Hypothalamus (tissue), 51 donors: ENCODE data around the gene OTOL1.
"Not testable (repeated sequence)": the region's sequence is repeated elsewhere in the genome, so short reads cannot be mapped to it uniquely, and the experiment has no call there.

Source experiments
- DNase-seq, 51 donors: peaks; one replicate each; lab custom pipeline; 2025; lab: John Stamatoyannopoulos, UW

The OTOL1 gene

GRCh38 chr3:161496508-161496907, at the start of gene OTOL1:
Gene OTOL1 (plus strand): TSS chr3:161496808. CDS start chr3:161496808, 0 bp downstream.
- DNase-seq = no peak

DNA sequence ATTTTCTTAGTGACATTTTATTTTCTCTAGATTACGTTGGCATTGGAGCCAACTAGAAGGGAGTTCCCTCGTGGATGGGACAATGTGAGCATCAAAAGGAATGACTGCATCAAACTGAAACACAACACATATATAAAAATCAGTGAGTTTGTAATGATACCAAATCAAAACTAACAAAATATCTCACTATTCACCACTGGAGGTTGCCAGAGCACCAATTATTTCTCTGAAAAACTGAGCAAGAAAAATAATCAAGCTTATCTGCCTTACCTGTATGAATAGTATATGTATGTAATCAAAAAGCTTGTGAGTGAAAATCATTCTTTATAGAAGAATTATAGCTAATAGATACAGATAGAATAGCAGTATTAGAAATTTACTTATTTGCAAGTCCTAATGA, 46.8 kb upstream of the OTOL1 start:
- no peak for DNase-seq

- no peak for DNase-seq
Measured at GRCh38 chr3:161452179-161452578, 44.4 kb upstream of the OTOL1 start.

GRCh38 chr3:161454615-161455014, 42.0 kb upstream of the OTOL1 start:
- DNase-seq = no peak

GRCh38 chr3:161455962-161456361, 40.6 kb upstream of the OTOL1 start:
- DNase-seq = no peak

GRCh38 chr3:161462138-161462537, 34.5 kb upstream of the OTOL1 start:
- DNase-seq = no peak

- no peak for DNase-seq
Measured at GRCh38 chr3:161471211-161471610, 25.4 kb upstream of the OTOL1 start.

GRCh38 chr3:161474139-161474538, 22.5 kb upstream of the OTOL1 start:
- no peak for DNase-seq

- DNase-seq = no peak
Measured at GRCh38 chr3:161474741-161475140, 21.9 kb upstream of the OTOL1 start.

- no peak for DNase-seq
Measured at GRCh38 chr3:161475206-161475605, 21.4 kb upstream of the OTOL1 start.

DNA sequence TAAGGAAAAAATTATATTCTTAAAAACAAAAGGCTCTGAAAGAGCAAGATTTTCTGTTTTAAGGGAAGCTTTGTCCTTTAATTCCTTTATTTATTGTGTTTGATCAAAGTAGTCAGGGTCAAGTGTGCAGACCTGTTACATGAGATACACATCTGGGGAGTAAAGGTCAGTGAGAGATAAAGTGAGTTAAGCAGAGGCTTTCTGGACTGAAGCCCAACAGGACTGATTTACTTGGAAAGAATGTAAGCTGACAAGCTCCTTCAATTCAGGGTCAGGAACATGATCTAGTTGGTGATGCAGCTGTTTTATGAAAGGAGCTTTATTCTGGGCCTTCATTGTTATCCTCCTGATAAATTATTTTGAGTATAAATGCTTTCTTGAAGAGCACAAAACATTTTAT, 20.7 kb upstream of the OTOL1 start:
- DNase-seq = no peak

DNA sequence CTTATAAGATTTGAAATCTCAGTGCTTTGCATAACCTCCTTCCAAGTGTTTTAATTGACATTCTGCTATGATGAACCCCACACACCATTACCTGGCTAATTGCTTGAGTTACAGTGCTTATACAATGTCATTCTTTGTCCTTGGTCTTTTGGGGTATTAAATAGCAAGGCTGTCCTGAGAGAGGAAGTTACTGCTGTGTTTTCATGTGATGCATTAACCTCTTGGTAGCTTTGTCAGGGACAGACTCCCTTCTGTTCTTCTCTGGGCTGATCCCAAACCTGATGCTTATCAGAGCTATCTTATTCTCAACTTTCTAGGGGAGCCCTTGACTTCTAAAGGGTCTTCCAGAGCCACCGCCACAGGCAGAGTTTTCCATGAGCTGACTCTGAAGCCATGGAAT, 12.4 kb upstream of the OTOL1 start:
- no peak for DNase-seq

DNA sequence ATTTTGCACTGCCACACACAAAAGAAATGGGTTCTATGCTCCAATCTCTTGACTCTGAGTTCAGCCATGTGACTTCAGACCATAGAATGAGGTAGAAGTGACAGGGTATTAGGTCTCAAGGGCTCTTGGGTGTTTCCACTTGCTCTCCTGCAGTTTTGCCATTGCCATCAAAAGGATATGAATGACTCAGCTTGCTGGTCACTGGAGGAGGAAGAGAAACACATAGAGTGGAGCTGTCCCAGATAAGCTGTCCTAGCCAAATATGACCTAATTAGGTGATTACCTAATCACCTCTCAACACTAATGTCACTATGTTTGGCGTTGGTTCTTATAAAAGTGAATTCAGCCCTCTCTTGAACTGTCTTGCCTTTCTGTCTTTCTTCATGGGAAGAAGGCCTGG, 8.3 kb upstream of the OTOL1 start:
- DNase-seq = not testable (repeated sequence)

- no peak for DNase-seq
Measured at GRCh38 chr3:161489395-161489794, 7.2 kb upstream of the OTOL1 start.

GRCh38 chr3:161490845-161491244, 5.8 kb upstream of the OTOL1 start:
- not testable (repeated sequence) for DNase-seq

DNA sequence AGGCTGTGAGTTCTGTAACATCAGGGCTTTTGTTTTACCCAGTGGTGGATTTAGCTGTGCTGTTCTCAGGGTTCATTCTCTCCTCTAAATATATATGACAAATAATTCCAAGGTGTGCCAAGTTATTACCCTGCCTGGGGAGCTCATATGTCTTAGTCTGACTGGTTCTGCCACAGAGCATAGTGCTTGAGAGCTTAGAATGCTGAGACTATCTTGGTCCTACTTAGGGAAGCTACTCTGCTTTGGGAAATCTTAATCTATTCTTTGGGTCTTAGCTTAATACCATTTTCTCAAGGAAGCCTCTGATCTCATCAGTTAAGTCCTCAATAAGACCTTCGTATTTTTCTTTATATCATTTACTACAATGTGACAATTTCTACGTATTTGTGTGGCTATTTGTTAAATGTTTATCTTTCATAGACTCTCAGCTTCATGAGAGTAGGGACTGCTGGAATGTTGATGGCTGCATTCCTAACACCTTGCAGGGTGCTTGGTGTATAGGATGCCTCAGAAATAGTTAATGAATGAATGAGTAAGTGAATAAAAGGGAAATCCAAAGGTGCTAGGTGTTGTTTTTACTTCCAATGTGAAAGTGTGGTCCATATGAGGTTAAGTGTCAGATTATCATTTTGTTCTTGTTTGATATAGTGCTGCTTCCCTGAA, 1.8 kb downstream of the OTOL1 start:
- no peak for DNase-seq

DNA sequence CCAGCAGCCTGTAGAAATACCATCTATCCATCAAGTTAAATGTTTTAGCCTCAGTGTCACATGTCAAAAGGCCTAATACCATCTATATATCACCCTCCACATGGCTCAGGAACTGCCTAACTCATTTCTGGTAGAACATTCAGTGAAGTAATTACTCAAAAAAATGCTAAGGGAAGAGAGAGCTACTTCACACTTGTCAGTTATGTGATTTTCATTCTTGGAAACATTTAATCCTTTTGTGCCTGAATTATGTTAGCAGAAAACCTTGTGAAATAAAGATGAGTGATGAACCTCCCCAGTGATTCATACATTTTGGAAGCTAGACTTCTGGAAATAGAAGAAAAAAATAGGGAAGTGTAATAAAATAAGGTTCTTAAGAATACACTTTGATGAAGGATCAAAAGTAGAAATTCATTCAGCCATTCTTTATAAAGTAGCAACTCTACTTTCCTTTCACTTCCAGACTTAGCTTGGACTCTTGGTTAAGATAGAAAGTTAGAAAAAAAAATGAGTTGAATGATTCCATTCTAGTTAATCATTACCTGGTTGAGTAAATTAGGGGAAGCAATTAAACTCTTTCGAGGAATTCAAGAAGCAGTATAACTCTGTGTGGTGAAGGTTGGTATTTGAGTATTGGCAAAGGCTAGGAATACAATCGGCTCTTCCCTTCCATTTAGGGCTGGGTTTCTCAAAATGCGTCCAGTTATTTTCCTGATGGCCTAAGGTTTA, 3.6 kb downstream of the OTOL1 start:
- no peak for DNase-seq

DNA sequence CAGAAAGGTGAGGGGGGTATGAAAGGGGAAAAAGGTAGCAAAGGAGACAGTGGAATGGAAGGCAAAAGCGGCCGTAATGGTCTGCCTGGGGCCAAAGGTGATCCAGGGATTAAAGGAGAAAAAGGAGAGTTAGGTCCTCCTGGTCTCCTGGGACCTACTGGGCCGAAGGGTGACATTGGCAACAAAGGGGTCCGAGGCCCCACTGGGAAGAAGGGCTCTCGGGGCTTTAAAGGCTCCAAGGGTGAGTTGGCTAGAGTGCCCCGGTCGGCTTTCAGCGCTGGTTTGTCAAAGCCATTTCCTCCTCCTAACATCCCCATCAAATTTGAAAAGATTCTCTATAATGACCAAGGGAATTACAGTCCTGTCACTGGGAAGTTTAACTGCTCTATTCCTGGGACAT, 6.7 kb downstream of the OTOL1 start:
- no peak for DNase-seq

- DNase-seq = peak in 1 of 51 donors; percentile 3
Measured at GRCh38 chr3:161508852-161509477, 12.4 kb downstream of the OTOL1 start.

- DNase-seq = no peak
Measured at GRCh38 chr3:161510510-161511260, 14.1 kb downstream of the OTOL1 start.

DNA sequence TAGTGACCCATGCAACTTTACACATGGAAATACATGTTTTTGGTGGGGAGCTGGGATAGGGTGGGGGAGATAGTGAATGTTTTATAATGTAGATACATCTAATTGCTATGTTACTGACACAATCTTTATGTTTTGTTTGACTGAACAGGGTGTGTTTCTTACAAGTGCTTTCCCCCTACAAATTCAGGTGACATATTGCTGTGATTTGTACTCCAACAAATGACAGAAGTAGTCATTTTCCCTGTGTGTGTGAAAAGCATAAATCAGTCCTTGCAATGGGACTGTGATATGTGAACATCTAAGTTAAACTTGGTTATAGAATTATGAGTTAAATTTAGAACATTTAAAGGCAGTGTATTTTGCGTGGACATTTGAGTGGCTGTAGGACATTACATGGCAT, 27.3 kb downstream of the OTOL1 start:
- DNase-seq = no peak
